ENCODE measurements around the gene AGRN. TPM values are rescaled to one million over a fixed set of nuclear protein-coding genes. Genes with fewer than 3 reads are reported as not detected.
"Not testable (repeated sequence)": the region's sequence is repeated elsewhere in the genome, so short reads cannot be mapped to it uniquely, and the experiment has no call there.

AGRN gene
- total RNA-seq, 3 donors from 2014 or later: 32.0 to 54.4 (median 40.6) TPM

DNA sequence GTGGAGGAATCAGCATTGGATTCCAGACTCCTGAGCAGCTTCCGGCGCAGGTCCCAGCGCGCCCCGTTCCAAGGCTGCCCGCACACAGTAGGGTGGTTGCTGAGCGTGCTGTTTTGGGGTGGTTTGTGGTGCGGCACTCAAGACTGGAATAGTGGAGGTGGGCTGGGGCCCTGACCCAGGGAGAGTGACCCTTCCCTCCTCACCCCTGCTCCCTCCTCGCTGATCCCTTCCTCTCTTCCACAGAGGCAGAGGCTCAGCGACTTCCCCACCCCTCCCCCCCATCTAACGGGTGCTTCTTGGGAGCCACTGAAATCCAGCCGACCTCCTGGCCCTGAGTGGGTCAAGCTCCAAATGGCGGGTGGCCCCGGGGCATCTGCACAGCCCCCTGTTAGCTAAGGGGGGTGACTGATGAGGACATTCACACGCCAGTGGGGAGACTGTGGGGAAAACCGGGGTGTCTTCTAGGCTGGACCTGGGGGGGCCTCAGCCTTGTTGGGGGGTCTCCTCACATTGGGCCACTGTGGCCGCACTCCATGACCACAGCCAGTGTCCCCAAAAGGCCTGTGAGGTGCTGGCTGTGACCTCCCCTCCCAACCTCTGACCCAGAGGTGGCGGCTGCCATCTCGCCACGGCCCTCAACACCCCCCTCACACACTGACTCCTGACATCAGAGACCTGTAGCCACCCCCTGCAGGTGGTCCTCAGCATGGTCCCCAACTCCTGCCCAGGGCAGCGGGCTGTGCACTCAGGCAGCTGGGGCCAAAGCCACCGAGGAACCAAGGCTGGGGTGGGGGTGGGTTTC, 16.1 kb upstream of the AGRN start:
- Histone ChIP-seq H3K4me3 (no peak overlapping the region), H3K36me3 (ENCODE audit: low read depth) (no peaks in the 10 kb centered on the region), H3K4me1 (ENCODE audit: low read depth) (peaks cover 34% of the 10 kb centered on the region), H3K9me3 (no peaks in the 10 kb centered on the region)
- TF ChIP-seq, protein P1, sequence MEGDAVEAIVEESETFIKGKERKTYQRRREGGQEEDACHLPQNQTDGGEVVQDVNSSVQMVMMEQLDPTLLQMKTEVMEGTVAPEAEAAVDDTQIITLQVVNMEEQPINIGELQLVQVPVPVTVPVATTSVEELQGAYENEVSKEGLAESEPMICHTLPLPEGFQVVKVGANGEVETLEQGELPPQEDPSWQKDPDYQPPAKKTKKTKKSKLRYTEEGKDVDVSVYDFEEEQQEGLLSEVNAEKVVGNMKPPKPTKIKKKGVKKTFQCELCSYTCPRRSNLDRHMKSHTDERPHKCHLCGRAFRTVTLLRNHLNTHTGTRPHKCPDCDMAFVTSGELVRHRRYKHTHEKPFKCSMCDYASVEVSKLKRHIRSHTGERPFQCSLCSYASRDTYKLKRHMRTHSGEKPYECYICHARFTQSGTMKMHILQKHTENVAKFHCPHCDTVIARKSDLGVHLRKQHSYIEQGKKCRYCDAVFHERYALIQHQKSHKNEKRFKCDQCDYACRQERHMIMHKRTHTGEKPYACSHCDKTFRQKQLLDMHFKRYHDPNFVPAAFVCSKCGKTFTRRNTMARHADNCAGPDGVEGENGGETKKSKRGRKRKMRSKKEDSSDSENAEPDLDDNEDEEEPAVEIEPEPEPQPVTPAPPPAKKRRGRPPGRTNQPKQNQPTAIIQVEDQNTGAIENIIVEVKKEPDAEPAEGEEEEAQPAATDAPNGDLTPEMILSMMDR (IDR thresholded peaks at IDR 0.05): no peak
- ATAC-seq (no peak), DNase-seq (peak; percentile 6 to 46 (median 35))
- intact Hi-C loops (cut with DNase I, micrococcal nuclease): no loop called here

DNA sequence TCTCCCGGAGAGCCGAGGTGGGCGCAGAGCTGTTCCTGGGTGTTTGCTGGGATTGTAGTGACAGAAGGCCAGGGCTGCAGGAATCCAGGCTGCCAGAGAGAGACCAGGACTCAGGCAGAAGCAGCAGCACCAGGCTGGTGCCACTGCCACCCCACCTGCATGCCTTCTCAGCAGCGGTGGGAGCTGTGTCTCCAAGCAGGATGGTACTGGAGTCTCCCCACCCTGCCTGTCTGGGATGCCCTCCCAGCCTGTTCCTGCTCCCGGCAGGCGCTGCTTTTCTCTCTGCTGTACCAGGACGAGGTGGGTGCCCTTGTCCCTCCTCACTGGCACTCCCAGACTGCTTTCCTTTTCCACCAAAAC, 15.5 kb upstream of the AGRN start:
- DNase-seq: peak in 2 of 3 donors; percentile 28 to 44
- Histone ChIP-seq H3K36me3 (ENCODE audit: low read depth) (no peaks in the 10 kb centered on the region), H3K4me1 (ENCODE audit: low read depth) (peaks cover 30% of the 10 kb centered on the region), H3K9me3 (no peaks in the 10 kb centered on the region), H3K4me3 (no peak overlapping the region)
- intact Hi-C loops (cut with DNase I, micrococcal nuclease): no loop called here
- no peak for ATAC-seq
- TF ChIP-seq, protein P1 (IDR thresholded peaks at IDR 0.05): no peak

DNA sequence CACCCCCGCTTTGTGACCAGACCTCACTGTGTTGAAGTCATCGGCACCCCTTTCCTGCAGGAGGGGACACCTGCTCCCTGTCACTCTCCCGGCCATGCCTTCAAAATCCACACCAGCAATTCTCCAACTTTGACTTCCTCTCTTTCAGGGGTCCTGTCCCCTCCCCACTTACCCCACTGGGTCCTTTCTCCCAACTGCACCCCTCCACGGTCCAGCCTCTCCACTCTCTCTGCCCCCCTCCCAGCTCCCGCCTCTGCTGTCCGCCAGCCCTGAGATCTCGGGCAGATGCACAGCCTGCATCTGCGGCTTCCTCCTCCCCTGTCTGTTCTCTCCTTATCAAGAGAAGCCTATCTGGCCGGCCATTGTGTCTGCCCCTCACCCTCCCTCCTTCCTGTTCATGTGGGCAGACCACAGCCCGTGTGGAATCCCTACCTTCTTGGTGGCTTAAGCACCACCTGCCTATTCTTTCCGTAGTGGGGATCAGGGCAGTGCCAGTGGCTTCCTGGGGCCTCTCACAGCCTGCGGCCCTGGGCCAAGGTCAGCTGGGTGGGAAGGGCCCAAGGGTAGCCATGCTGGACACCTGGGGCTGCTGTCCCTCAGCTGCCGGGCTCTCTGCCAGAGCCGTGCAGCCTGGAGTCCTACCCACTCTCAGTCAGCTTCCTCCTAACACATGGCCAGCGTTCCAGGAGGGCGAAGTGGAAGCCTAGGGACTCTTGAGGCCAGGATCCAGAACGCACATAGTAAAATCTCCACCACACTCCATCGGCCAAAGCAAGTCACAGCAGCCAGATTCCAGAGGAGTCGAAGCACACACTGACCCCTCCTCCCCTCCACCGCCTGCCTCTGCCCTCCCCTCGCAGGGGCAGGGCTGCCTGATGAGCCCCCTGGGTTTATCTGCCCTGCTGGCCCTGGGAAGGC, 14.9 kb upstream of the AGRN start:
- no peak overlapping the region for H3K4me3 ChIP-seq
- TF ChIP-seq, protein P1 (IDR thresholded peaks at IDR 0.05): no peak
- DNase-seq (peak in 2 of 3 donors; percentile 54 to 67), ATAC-seq (peak; percentile 40)
- peaks cover 28% of the 10 kb centered on the region for H3K4me1 ChIP-seq (ENCODE audit: low read depth)
- no peaks in the 10 kb centered on the region for H3K36me3 ChIP-seq (ENCODE audit: low read depth)
- intact Hi-C loops (cut with DNase I, micrococcal nuclease): no loop called here
- no peaks in the 10 kb centered on the region for H3K9me3 ChIP-seq

DNA sequence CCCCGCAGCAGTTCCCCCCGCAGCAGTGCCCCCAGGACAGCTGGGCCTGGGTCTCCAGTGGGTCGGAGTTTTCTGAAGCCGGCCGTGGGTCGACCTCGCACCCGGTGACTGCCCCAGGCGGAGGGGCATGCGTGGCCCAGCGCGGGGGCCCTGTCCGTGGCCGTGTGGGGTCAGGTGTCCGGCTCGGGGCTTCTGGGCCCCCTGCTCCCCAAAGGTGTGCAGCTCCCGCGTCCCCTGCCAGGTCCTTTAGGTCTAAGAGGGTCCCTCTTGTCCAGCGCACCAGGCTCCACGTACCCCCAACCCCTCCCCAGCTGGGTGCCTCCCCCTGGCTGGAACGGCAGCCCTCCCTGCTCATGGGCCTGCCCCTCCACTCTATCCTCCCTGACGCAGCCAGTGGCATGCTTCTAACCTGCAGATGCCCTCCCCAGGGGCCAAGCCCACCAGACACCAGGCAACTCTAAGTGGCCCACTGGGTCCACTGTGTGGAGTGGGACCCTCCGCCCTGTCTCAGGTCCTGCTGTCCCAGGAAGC, 14.1 kb upstream of the AGRN start:
- Histone ChIP-seq H3K9me3 (no peaks in the 10 kb centered on the region), H3K4me3 (no peak overlapping the region), H3K36me3 (ENCODE audit: low read depth) (no peaks in the 10 kb centered on the region), H3K4me1 (ENCODE audit: low read depth) (peaks cover 22% of the 10 kb centered on the region)
- ATAC-seq (no peak), DNase-seq (peak in 1 of 3 donors; percentile 56)
- TF ChIP-seq, protein P1 (IDR thresholded peaks at IDR 0.05): no peak
- intact Hi-C loops (cut with DNase I, micrococcal nuclease): no loop called here

DNA sequence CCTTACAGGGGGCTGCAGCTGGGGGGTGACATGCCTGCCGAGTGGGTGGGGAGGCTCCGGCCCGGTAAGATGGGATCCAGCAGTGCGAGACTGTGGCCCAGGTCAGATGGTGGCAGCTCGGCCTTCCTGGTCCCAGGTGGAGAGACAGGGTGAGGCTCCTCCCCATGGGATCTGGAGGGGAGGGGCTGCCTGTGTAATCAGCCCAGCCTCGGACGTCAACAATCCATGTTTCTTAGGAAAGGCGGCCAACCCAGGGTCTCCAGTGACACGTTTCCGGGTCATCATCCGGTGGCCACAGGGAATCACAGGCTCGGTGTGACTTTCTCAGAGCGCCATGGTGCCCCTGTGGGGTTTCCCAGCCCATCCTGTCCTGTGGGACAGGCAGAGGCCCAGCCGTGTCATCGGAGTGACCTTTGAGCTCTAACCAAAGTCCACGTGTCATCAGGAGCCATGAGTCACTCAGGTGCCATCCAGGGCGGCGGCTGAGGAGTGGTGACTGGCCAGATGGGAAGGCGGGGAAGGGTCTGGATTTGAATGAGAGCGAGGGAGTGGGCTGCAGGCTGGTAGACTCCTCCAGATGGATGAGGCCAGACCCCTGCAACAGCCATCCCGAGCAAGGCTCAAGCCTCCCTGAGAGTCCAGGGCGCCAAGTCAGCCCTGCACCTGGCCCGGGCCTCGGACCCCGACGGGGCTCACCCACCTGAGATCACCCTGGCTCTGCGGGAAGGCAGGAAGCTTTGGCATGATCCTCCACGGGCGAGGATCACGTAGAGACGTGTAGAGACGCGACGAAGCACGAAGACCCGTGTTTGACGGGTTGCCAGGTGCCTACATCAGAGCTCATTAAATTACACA, 13.4 kb upstream of the AGRN start:
- Histone ChIP-seq H3K4me1 (ENCODE audit: low read depth) (peaks cover 17% of the 10 kb centered on the region), H3K36me3 (ENCODE audit: low read depth) (no peaks in the 10 kb centered on the region), H3K4me3 (no peak overlapping the region), H3K9me3 (no peaks in the 10 kb centered on the region)
- peak; percentile 84 to 86 (median 85) for DNase-seq
- TF ChIP-seq, protein P1 (IDR thresholded peaks at IDR 0.05): no peak
- intact Hi-C loops (cut with DNase I, micrococcal nuclease): no loop called here
- peak; percentile 90 for ATAC-seq

DNA sequence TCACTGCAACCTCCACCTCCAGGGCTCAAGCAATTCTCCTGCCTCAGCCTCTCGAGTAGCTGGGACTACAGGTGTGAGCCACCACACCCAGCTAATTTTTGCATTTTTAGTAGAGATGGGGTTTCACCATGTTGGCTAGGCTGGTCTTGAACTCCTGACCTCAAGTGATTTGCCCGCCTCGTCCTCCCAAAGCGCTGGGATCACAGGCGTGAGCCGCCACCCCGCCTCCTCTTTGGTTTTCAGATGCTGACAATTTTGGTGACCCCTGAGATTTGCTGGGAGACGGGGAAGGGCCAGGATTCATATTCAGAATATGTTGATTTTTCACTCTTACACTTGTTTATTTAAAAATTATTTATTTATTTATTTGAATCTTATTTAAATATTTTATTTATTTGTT, 9.8 kb upstream of the AGRN start:
- ATAC-seq; intact Hi-C loops (cut with DNase I, micrococcal nuclease); H3K36me3 ChIP-seq (ENCODE audit: low read depth); H3K4me3 ChIP-seq; H3K9me3 ChIP-seq: not testable (repeated sequence)
- H3K4me1 ChIP-seq (ENCODE audit: low read depth): peaks cover 22% of the 10 kb centered on the region
- peak in 1 of 3 donors; percentile 19 for DNase-seq
